Muscle of leg (tissue), 11 donors: Measurements from ENCODE around the gene CDH10. TPM values are rescaled to one million over a fixed set of nuclear protein-coding genes. Genes with fewer than 3 reads are reported as not detected.

Experiments used
- DNase-seq: peaks from one replicate; pipeline ENCODE4 v3.0.0; 2013
- H3K27ac ChIP-seq: one replicate; pipeline ENCODE4 v1.5.1; 2013; ENCODE audit warnings: mild to moderate bottlenecking, low read length, control low read depth
- H3K27me3 ChIP-seq: one replicate; pipeline ENCODE4 v1.6.1; 2013; ENCODE audit warnings: low read length; ENCODE audit not compliant: control insufficient read depth, insufficient read depth
- H3K36me3 ChIP-seq: one replicate; pipeline ENCODE4 v1.6.1; 2013; ENCODE audit warnings: low read length; ENCODE audit not compliant: control insufficient read depth, insufficient read depth
- H3K4me1 ChIP-seq: one replicate; pipeline ENCODE4 v1.6.1; 2013; ENCODE audit warnings: low read length; ENCODE audit not compliant: control insufficient read depth, insufficient read depth
- H3K4me3 ChIP-seq: one replicate; pipeline ENCODE4 v1.5.1; 2013; ENCODE audit warnings: low read length, control low read depth
- H3K9me3 ChIP-seq: replicated peaks from 2 replicates; pipeline ENCODE4 v1.6.1; 2013; ENCODE audit warnings: low read depth, low read length; ENCODE audit not compliant: control insufficient read depth
- WGBS: methylation state at CpG from one replicate; pipeline ENCODE4 v1.1.5; 2013; ENCODE audit warnings: missing lambda C conversion rate; ENCODE audit not compliant: insufficient coverage; 5-methylcytosine and 5-hydroxymethylcytosine counted together
- polyA plus RNA-seq, 8 donors: library from polyadenylated mRNA; unstranded; fragments of 120-200 nt; gene quantifications; one replicate each; pipeline versions ENCODE4 v1.2.1 to v1.2.3, GENCODE V29; 2013; ENCODE audit warnings: inconsistent platforms in 1 of 8, low replicate concordance in 1 of 8; ENCODE audit not compliant: insufficient read length in 8 of 8, insufficient read depth in 1 of 8
- total RNA-seq: library from RNA; stranded (reverse); fragments of 120-200 nt; gene quantifications from one replicate; pipeline ENCODE4 v1.2.4, GENCODE V29; 2013

CDH10 gene
- total and polyA plus RNA-seq, 9 donors, result 0.24 to 1.0 (median 0.40) TPM

DNA sequence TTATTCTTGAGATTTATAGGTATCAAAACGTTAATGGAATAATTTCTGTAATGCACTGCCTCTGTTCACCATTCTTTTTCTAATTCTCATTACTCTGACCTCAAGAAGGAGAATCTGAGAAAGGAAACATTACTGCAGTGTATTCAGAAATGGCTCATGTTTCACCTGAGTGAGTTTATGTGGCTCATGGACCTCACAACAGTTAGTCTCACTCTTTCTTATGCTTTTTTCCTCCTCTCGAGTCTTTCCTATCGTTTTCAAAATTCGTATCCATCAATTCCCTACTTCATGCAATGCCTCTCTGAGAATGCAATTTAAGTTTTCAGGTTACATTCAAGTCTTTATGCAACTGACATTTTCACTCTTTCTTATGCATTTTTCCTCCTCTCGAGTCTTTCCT lies 9.6 kb downstream of the CDH10 start:
- H3K27ac ChIP-seq, result no peak overlapping the region
- no peaks in the 10 kb centered on the region for H3K4me1 ChIP-seq
- no peaks in the 10 kb centered on the region for H3K9me3 ChIP-seq
- no peaks in the 10 kb centered on the region for H3K27me3 ChIP-seq
- no peaks in the 10 kb centered on the region for H3K36me3 ChIP-seq
- WGBS, result 35% methylated on average over 3 of the region's 5 CpGs
- H3K4me3 ChIP-seq, result no peak overlapping the region
- no peak for DNase-seq

DNA sequence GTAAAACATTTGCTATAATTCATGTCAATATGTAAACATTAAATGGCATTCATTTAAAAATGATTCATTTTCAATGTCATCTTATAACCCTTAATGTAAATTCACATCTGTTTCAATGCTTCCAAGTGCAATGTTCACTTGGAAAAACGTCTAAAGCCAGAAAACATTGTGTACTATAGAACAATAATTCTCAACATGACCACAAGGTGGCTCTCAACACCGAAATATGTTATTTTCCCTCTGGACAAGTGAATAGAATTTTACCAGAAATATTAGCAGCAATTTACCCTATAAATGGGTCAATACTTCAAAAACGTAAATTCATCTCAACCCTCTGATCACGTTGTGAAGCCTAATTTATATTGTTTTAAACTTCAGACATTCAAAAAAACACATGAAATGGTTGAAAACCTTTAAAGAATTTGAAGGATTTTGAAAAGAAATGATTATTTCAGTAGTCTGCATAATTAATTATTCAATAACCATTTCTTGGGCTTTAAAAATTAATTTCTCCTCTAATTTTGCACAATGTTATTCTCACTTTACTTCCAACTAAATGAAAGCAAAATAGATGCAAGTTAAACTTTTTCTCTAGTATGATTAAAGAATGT lies 11.0 kb downstream of the CDH10 start:
- no peak overlapping the region for H3K27ac ChIP-seq
- no peaks in the 10 kb centered on the region for H3K4me1 ChIP-seq
- no peak overlapping the region for H3K4me3 ChIP-seq
- WGBS, result no CpG with 5 or more reads among the region's 4 CpGs
- no peaks in the 10 kb centered on the region for H3K36me3 ChIP-seq
- no peaks in the 10 kb centered on the region for H3K27me3 ChIP-seq
- peak; percentile 82 for DNase-seq
- H3K9me3 ChIP-seq, result no peaks in the 10 kb centered on the region

DNA sequence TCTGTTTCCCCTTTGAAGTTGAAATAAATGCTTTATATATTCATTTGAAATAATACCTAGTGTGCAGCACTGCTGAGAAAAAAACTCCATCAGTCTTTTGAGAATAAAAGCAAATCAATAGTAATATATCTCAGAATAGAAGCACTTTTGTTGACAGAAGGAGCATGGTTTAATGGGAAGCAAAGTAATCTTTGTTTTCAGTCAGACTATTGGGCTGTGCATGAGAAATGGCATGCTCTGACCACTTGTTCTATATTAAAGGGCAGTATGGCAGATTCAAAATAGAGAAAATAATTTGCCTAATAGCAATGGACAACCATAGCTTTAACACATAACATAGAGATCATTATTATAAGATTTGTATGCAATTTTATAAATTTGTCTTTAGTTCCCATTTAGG lies 12.4 kb downstream of the CDH10 start:
- H3K4me3 ChIP-seq, result no peak overlapping the region
- H3K27me3 ChIP-seq, result no peaks in the 10 kb centered on the region
- H3K27ac ChIP-seq, result no peak overlapping the region
- no peak for DNase-seq
- H3K36me3 ChIP-seq, result no peaks in the 10 kb centered on the region
- H3K9me3 ChIP-seq, result no peaks in the 10 kb centered on the region
- H3K4me1 ChIP-seq, result no peaks in the 10 kb centered on the region

DNA sequence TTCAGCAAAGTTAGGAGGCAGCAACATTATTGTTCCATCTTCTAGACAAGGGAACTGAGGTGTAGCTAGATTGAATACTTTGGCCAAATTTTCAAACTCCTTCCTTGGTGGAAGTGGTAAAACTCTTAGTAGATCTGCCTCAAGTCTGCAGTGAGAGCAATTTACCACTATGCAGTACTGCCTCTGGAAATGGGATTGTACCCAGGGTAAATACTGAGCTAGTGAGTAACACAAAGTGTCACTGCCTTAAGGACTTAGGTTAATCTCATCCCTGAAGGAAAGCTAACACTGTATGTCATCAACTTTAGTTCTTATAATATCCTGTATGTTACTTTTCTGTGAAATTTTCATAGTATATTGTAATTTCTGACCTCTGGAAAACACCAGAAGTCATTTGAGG lies 13.9 kb downstream of the CDH10 start:
- Histone ChIP-seq H3K27ac (no peak overlapping the region), H3K4me3 (no peak overlapping the region), H3K27me3 (no peaks in the 10 kb centered on the region), H3K9me3 (no peaks in the 10 kb centered on the region), H3K4me1 (no peaks in the 10 kb centered on the region), H3K36me3 (no peaks in the 10 kb centered on the region)
- DNase-seq, result no peak

DNA sequence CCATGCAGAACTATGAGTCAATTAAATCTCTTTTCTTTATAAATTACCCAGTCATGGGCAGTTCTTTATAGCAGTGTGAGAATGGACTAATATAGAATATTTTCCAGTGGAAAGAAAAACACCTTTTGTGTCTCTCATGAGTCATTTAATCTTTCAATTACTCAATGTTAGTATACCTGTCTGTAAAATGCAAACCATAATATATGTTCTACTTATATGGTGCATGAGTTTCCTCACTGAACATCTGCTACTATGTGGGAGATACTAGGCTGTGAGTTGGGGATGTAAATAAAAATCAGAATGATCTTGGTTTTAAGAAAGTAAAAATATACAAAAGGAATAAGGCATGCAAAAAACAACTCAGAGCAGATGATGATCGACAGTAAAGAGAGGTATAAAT lies 15.0 kb downstream of the CDH10 start:
- Histone ChIP-seq H3K36me3 (no peaks in the 10 kb centered on the region), H3K9me3 (no peaks in the 10 kb centered on the region), H3K4me3 (no peak overlapping the region), H3K27me3 (no peaks in the 10 kb centered on the region), H3K4me1 (no peaks in the 10 kb centered on the region), H3K27ac (no peak overlapping the region)
- 80% methylated on average over 1 of the region's 1 CpG for WGBS
- DNase-seq, result no peak

DNA sequence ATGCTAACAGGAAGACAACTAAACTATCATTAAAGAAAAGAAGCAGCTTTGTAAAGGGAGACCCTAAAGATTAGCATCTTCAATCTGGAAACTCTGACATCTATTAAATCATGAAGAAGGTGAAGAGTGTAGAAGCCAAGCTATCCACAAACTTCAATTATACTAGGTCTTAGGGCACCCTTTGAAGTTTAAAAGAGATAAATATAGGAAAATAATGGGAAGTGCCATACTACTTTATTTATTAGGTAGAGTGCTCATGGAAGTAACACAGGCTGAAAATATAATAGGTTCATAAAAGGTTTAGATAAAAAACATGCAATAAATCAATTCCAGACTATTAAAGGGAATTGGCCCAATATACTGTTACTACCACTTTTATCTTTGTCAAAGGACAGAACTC lies 19.9 kb downstream of the CDH10 start:
- no peak for DNase-seq
- Histone ChIP-seq H3K36me3 (no peaks in the 10 kb centered on the region), H3K4me3 (no peak overlapping the region), H3K27ac (no peak overlapping the region), H3K4me1 (peaks cover 8% of the 10 kb centered on the region), H3K9me3 (no peaks in the 10 kb centered on the region), H3K27me3 (no peaks in the 10 kb centered on the region)

DNA sequence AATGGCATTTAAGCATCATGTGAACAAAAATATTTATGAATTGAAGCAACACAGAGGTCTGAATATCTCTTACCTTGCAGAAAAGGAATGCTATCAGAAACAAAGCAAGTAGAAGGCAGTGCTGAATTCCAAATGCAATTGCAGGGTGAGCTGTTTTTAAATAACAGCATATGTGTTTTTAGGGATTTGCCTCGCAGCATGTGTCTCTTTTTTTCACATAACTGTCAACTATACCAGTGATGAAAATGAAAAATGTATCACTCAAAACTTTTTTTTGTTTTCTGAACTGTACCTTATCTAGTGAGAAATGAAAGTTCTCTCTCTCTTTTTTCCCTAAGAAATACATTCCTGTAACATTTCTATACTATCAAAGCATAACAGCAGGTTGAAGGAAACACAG lies 21.2 kb downstream of the CDH10 start:
- no peaks in the 10 kb centered on the region for H3K9me3 ChIP-seq
- no peak overlapping the region for H3K27ac ChIP-seq
- no peaks in the 10 kb centered on the region for H3K36me3 ChIP-seq
- DNase-seq, result peak; percentile 25
- H3K4me1 ChIP-seq, result peaks cover 8% of the 10 kb centered on the region
- H3K4me3 ChIP-seq, result no peak overlapping the region
- WGBS, result no CpG with 5 or more reads among the region's 1 CpG
- no peaks in the 10 kb centered on the region for H3K27me3 ChIP-seq

DNA sequence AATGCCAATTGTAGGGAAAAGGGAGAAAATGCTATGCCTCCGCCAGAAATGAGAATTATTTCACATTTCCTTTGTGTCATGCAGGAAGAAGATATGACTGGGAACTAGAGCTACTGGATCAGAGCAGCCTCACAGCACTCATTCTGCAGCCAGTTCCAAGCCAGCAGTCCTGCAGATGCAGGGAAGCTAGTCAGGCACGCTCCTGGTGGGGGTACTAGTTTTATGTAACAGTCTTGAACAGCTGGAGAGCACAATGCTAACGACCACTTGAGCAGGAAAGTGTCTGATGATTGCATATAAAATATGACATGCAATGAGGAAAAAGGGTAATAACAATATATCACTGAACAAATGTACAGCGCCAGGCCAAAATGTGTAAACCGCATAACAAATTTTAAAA lies 21.7 kb downstream of the CDH10 start:
- H3K9me3 ChIP-seq, result no peaks in the 10 kb centered on the region
- DNase-seq, result peak; percentile 83
- 0% methylated on average over 1 of the region's 5 CpGs for WGBS

DNA sequence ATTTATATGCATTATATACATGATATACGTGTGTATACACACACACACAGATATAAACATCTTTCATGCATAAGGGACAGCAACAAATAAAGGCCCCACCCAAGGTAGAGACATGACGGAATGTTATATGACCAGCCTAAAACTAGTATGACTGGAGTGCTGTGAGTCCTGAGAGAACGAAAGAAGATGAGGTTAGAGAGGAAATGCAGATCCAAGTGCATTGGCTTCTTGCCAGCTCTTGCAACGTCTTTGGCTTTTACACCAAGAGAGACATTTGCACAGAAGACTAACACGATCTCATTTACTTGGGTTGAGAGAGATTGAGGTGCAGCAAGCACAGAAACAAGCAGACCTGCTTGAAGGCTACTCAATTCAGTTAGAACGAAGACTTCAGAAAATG lies 23.0 kb downstream of the CDH10 start:
- no CpG with 5 or more reads among the region's 6 CpGs for whole genome bisulfite sequencing
- H3K4me1 ChIP-seq, result peaks cover 8% of the 10 kb centered on the region
- H3K9me3 ChIP-seq, result no peaks in the 10 kb centered on the region
- H3K27me3 ChIP-seq, result no peaks in the 10 kb centered on the region
- no peak overlapping the region for H3K4me3 ChIP-seq
- peak; percentile 94 for DNase-seq
- H3K27ac ChIP-seq, result no peak overlapping the region
- no peaks in the 10 kb centered on the region for H3K36me3 ChIP-seq

More for the DNA sequence above, 21.7 kb downstream of the CDH10 start:
- Histone ChIP-seq H3K27me3 (no peaks in the 10 kb centered on the region), H3K4me3 (no peak overlapping the region), H3K36me3 (no peaks in the 10 kb centered on the region), H3K27ac (no peak overlapping the region), H3K4me1 (peaks cover 8% of the 10 kb centered on the region)

DNA sequence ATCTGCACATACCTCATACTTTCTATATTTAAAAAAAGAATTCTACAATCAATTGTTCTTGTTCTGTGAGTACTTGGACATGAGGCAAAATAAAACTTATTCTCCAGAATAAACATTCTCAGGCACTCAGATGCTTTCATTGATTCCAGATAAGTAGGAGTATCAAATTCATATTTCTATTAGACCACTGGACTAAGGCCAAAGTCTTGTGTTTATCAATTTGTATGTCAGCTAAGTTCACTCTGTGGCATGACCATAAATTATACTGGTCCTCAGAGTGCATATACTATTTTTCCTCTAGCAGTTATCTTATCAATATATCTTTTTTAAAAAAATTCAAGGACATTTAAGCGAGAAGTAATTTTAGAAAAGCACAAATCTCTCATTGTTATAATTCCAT lies 28.2 kb downstream of the CDH10 start:
- Histone ChIP-seq H3K27me3 (no peaks in the 10 kb centered on the region), H3K36me3 (no peaks in the 10 kb centered on the region), H3K27ac (no peak overlapping the region), H3K4me3 (no peak overlapping the region), H3K9me3 (no peaks in the 10 kb centered on the region), H3K4me1 (no peaks in the 10 kb centered on the region)
- DNase-seq, result no peak
- no CpG with 5 or more reads among the region's 1 CpG for WGBS

DNA sequence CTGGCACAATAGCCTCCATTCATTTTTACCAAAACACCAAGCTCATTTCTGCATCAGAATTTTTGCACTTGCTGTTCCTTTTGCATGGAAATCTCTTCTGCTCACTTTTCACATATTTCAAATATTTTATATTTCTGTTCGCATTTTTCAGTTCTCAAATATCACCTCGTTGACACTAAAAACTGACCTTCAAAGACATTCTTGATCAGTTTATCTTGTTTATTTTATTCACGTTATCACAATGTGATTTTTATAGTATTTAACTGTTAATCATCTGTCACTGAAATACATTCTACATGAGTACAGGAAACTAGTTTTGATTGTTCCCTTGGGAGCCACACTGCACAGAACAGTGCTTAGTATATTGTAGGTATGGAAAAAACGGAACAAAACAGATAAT lies 29.6 kb downstream of the CDH10 start:
- Histone ChIP-seq H3K36me3 (no peaks in the 10 kb centered on the region), H3K27ac (no peak overlapping the region), H3K4me1 (no peaks in the 10 kb centered on the region), H3K4me3 (no peak overlapping the region), H3K27me3 (no peaks in the 10 kb centered on the region), H3K9me3 (no peaks in the 10 kb centered on the region)
- peak; percentile 3 for DNase-seq
- no CpG with 5 or more reads among the region's 4 CpGs for WGBS
